Measurements from ENCODE around the gene GID8. TPM values are rescaled to one million over a fixed set of nuclear protein-coding genes. Genes with fewer than 3 reads are reported as not detected.

The GID8 gene
- total and polyA plus RNA-seq, 9 donors: 23.6 to 54.3 (median 43.3) TPM

- Histone ChIP-seq H3K4me1 (ENCODE audit: insufficient read depth) (no peaks in the 10 kb centered on the region), H3K9me3 (no peaks in the 10 kb centered on the region), H3K36me3 (peaks cover 4% of the 10 kb centered on the region), H3K27me3 (no peaks in the 10 kb centered on the region), H3K4me3 (no peak overlapping the region), H3K27ac (no peak overlapping the region)
- TF ChIP-seq POLR2A (IDR thresholded peaks at IDR 0.05) (no peak), EP300 (IDR thresholded peaks at IDR 0.05) (no peak), CTCF (IDR thresholded peaks at IDR 0.05) (no peak)
- whole genome bisulfite sequencing, 3 donors: 82 to 87% (median 83%) methylated on average over 31 of the region's 31 CpGs
- intact Hi-C loops (cut with DNase I): loop anchor here in 1 of 4 donors (10.0 kb wide), 1 partner anchor 98 kb away; the partner anchor contains the start of gene BHLHE23
- DNase-seq: no peak
Measured at GRCh38 chr20:62906647-62907375, 31.1 kb upstream of the GID8 start.

- TF ChIP-seq EP300 (IDR thresholded peaks at IDR 0.05) (no peak), CTCF (IDR thresholded peaks at IDR 0.05) (no peak), POLR2A (IDR thresholded peaks at IDR 0.05) (no peak)
- H3K36me3 ChIP-seq: peaks cover 4% of the 10 kb centered on the region
Measured at GRCh38 chr20:62907384-62908317, 30.3 kb upstream of the GID8 start.

GRCh38 chr20:62908971-62909791 lies 28.8 kb upstream of the GID8 start:
- Histone ChIP-seq H3K27ac (no peak overlapping the region), H3K4me3 (no peak overlapping the region), H3K36me3 (peaks cover 4% of the 10 kb centered on the region), H3K4me1 (ENCODE audit: insufficient read depth) (peaks cover 2% of the 10 kb centered on the region), H3K9me3 (no peaks in the 10 kb centered on the region), H3K27me3 (no peaks in the 10 kb centered on the region)
- intact Hi-C loops (cut with DNase I): loop anchor here in 2 of 4 donors (2.0 to 10.0 kb wide), 2 partner anchors 16 to 96 kb away; partner anchors contain the start of gene BHLHE23 (in 1 of the 2)
- no peak for DNase-seq
- 80 to 86% (median 84%) methylated on average over 18 of the region's 18 CpGs for WGBS, 3 donors
- TF ChIP-seq POLR2A (IDR thresholded peaks at IDR 0.05): no peak
- no peak for TF ChIP-seq EP300 (IDR thresholded peaks at IDR 0.05)
- TF ChIP-seq CTCF (IDR thresholded peaks at IDR 0.05): no peak

More at GRCh38 chr20:62907384-62908317, 30.3 kb upstream of the GID8 start:
- no peaks in the 10 kb centered on the region for H3K9me3 ChIP-seq
- intact Hi-C loops (cut with DNase I): loop anchor here in 2 of 4 donors (2.0 to 10.0 kb wide), 2 partner anchors 17 to 97 kb away; partner anchors contain the start of gene BHLHE23 (in 1 of the 2)
- no peak overlapping the region for H3K27ac ChIP-seq
- H3K27me3 ChIP-seq: no peaks in the 10 kb centered on the region
- H3K4me1 ChIP-seq (ENCODE audit: insufficient read depth): no peaks in the 10 kb centered on the region
- no peak for DNase-seq
- 66 to 72% (median 69%) methylated on average over 16 of the region's 16 CpGs for WGBS, 3 donors
- no peak overlapping the region for H3K4me3 ChIP-seq
